NB4 (cell line): ENCODE results near the gene OR2C3.

Experiments used
- CTCF ChIP-seq: IDR thresholded peaks from one replicate; pipeline ENCODE4 v1.5.1; 2012; ENCODE audit warnings: low read depth, low read length
- MAX ChIP-seq: IDR thresholded peaks from 2 replicates; pipeline ENCODE4 v1.6.1; 2011; ENCODE audit warnings: low read depth, low read length
- MYC ChIP-seq: IDR thresholded peaks from 2 replicates; pipeline ENCODE4 v1.6.1; 2011; ENCODE audit warnings: low read depth, low read length
- POLR2A ChIP-seq: IDR thresholded peaks from 2 replicates; pipeline ENCODE4 v1.6.1; 2011; ENCODE audit warnings: mild to moderate bottlenecking; ENCODE audit not compliant: insufficient read length; ENCODE audit errors: extremely low read depth

GRCh38 chr1:247491328-247491727 is 44.9 kb downstream of the OR2C3 start:
- no peak for TF ChIP-seq CTCF
- TF ChIP-seq MAX, result no peak
- no peak for TF ChIP-seq MYC
- no peak for TF ChIP-seq POLR2A
